HG03064 (cell line): ENCODE data around the gene KCNQ1OT1.

Experiments
- ATAC-seq: cut with Tn5 transposase; IDR thresholded peaks from one replicate; pipeline ENCODE4 v1.9.1; 2021; ENCODE audit warnings: low read depth; ENCODE audit not compliant: unreplicated experiment

The KCNQ1OT1 gene

GRCh38 chr11:2689651-2690575 is 9.9 kb downstream of the KCNQ1OT1 start:
- ATAC-seq = no peak

GRCh38 chr11:2688381-2689231 is 11.2 kb downstream of the KCNQ1OT1 start:
- ATAC-seq = no peak

- no peak for ATAC-seq
These were observed 12.0 kb downstream of the KCNQ1OT1 start for GRCh38 chr11:2687782-2688191.

GRCh38 chr11:2687223-2687530 is 12.6 kb downstream of the KCNQ1OT1 start:
- no peak for ATAC-seq

GRCh38 chr11:2686360-2687222 is 13.2 kb downstream of the KCNQ1OT1 start:
- ATAC-seq = no peak

- ATAC-seq = no peak
These were observed 14.0 kb downstream of the KCNQ1OT1 start for GRCh38 chr11:2685566-2686359.

GRCh38 chr11:2685051-2685450 is 14.7 kb downstream of the KCNQ1OT1 start:
- no peak for ATAC-seq

- no peak for ATAC-seq
These were observed 15.2 kb downstream of the KCNQ1OT1 start for GRCh38 chr11:2684581-2684980.

GRCh38 chr11:2683806-2684205 is 16.0 kb downstream of the KCNQ1OT1 start:
- ATAC-seq = no peak

GRCh38 chr11:2681408-2682145 is 18.2 kb downstream of the KCNQ1OT1 start:
- ATAC-seq = no peak

GRCh38 chr11:2679011-2679676 is 20.6 kb downstream of the KCNQ1OT1 start:
- no peak for ATAC-seq

GRCh38 chr11:2678396-2678795 is 21.4 kb downstream of the KCNQ1OT1 start:
- no peak for ATAC-seq

GRCh38 chr11:2677127-2677526 is 22.7 kb downstream of the KCNQ1OT1 start:
- ATAC-seq = no peak

- no peak for ATAC-seq
These were observed 24.3 kb downstream of the KCNQ1OT1 start for GRCh38 chr11:2675540-2675939.

- ATAC-seq = no peak
These were observed 25.1 kb downstream of the KCNQ1OT1 start for GRCh38 chr11:2674658-2675131.

GRCh38 chr11:2673871-2674471 is 25.8 kb downstream of the KCNQ1OT1 start:
- ATAC-seq = no peak

- no peak for ATAC-seq
These were observed 26.6 kb downstream of the KCNQ1OT1 start for GRCh38 chr11:2673250-2673610.

- ATAC-seq = no peak
These were observed 27.1 kb downstream of the KCNQ1OT1 start for GRCh38 chr11:2672553-2673249.
